Type B pancreatic cell (in vitro differentiated cells): ENCODE measurements around the gene PARVG. TPM values are rescaled to one million over a fixed set of nuclear protein-coding genes. Genes with fewer than 3 reads are reported as not detected.

Source experiments
- DNase-seq: peaks from one replicate; pipeline ENCODE4 v3.0.0; 2021; ENCODE audit warnings: mixed read lengths; ENCODE audit not compliant: unreplicated experiment; ENCODE audit errors: extremely low spot score
- H3K27ac Mint-ChIP-seq: 2 replicates; pipeline ENCODE4 v1.8.0; 2021; ENCODE audit warnings: mild to moderate bottlenecking, mixed read lengths
- H3K27me3 Mint-ChIP-seq: 2 replicates; pipeline ENCODE4 v1.8.0; 2021; ENCODE audit warnings: mixed read lengths
- H3K36me3 Mint-ChIP-seq: 2 replicates; pipeline ENCODE4 v1.8.0; 2021; ENCODE audit warnings: mixed read lengths
- H3K4me1 Mint-ChIP-seq: one replicate; pipeline ENCODE4 v1.8.0; 2021; ENCODE audit warnings: mixed read lengths; ENCODE audit not compliant: unreplicated experiment
- H3K4me3 Mint-ChIP-seq: 2 replicates; pipeline ENCODE4 v1.8.0; 2021; ENCODE audit warnings: mild to moderate bottlenecking, mixed read lengths
- H3K9me3 Mint-ChIP-seq: 2 replicates; pipeline ENCODE4 v1.8.0; 2021; ENCODE audit warnings: mixed read lengths
- total RNA-seq: library from RNA; stranded (reverse); gene quantifications from 2 replicates; pipeline ENCODE4 v1.2.1, GENCODE V29; 2021; ENCODE audit warnings: low replicate concordance
- TF ChIP-seq, protein P1 (sequence below): fragments of 200-600 bp; sonication (generic); conservative IDR thresholded peaks from 2 replicates; pipeline ENCODE4 v1.5.0; 2021; ENCODE audit warnings: antibody characterized with exemption, mild to moderate bottlenecking

The PARVG gene
- total RNA-seq, 1 donor from 2014 or later, result 0.19 TPM

DNA sequence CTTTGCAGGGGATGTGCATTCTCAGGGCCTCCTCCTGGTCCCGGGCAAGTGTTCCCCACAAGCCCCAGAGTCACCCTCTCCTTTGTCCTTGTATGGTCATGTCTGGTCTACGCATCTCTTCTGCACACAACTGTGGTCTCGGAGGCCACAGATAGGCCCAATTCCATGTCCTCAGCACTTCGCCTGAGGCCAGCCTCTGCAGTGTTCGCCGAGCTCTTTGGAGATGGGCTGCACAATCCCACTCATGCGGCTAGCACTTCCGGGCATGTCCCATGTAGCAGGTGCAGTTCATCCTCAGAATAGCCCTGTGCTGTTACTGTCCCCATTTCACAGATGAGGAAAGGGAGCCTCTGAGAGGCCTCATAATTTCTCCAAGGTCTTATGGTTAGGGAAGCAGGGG, 7.6 kb downstream of the PARVG start:
- no peak for DNase-seq
- H3K4me3 Mint-ChIP-seq, result no peak overlapping the region
- H3K36me3 Mint-ChIP-seq, result no peaks in the 10 kb centered on the region
- TF ChIP-seq, protein P1, sequence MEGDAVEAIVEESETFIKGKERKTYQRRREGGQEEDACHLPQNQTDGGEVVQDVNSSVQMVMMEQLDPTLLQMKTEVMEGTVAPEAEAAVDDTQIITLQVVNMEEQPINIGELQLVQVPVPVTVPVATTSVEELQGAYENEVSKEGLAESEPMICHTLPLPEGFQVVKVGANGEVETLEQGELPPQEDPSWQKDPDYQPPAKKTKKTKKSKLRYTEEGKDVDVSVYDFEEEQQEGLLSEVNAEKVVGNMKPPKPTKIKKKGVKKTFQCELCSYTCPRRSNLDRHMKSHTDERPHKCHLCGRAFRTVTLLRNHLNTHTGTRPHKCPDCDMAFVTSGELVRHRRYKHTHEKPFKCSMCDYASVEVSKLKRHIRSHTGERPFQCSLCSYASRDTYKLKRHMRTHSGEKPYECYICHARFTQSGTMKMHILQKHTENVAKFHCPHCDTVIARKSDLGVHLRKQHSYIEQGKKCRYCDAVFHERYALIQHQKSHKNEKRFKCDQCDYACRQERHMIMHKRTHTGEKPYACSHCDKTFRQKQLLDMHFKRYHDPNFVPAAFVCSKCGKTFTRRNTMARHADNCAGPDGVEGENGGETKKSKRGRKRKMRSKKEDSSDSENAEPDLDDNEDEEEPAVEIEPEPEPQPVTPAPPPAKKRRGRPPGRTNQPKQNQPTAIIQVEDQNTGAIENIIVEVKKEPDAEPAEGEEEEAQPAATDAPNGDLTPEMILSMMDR, result no peak
- no peaks in the 10 kb centered on the region for H3K4me1 Mint-ChIP-seq
- no peak overlapping the region for H3K27ac Mint-ChIP-seq
- H3K9me3 Mint-ChIP-seq, result no peaks in the 10 kb centered on the region
- H3K27me3 Mint-ChIP-seq, result no peaks in the 10 kb centered on the region

DNA sequence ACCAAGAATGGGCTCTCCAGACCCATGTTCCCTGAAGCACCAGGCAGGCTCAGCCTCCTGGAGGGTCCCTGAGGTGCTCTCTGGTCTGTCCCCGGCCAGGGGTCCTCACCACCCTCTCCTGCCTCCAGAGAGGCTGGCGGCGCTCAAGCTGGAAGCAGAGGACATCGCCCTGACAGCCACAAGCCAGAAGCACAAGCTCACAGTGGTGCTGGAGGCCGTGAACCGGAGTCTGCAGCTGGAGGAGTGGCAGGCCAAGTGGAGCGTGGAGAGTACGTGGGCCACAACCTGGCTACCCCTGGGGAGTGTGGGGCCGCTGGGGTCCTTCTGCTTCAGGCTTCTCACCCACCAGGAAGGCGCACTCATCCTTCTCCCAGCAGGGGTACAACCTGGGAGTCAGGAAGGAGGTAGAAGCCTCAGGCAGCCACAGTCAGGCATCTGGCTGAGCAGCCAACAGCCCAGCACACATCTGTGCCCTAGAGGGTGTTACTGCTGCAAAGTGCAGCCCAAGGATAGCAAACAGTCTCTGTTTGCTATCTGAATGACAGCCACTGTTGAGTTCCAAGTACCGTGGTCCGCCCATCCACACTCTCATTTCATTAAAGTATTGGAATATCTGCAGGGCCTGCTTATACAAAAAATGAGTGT, 8.4 kb downstream of the PARVG start:
- no peaks in the 10 kb centered on the region for H3K4me1 Mint-ChIP-seq
- H3K27me3 Mint-ChIP-seq, result peaks cover 5% of the 10 kb centered on the region

DNA sequence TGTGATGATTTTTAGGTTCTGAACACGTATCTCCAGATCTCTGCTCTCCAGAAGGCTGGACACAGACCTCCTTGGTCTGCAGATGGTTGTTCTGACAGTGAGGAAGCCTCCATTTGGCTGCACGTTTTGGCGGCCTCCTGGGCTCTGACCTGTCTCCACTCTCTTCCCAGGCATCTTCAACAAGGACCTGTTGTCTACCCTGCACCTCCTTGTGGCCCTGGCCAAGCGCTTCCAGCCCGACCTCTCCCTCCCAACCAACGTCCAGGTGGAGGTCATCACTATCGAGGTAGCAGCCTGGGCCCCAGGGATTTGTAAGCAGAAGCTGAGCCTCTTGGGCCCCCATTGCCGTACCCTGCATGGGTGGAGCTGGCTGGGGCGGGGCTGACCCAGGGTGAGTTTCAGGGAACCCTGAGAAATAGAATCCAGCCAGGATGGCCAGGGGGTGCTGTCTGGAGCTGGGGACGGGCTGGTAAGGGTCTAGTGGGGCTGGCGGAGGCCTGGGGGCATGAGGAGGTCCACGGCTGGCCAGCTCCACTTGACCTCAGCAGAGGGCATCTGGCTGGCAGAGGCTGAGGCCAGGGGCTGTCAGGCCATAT, 9.8 kb downstream of the PARVG start:
- no peaks in the 10 kb centered on the region for H3K4me1 Mint-ChIP-seq
- H3K27ac Mint-ChIP-seq, result no peak overlapping the region
- H3K27me3 Mint-ChIP-seq, result peaks cover 17% of the 10 kb centered on the region
- H3K4me3 Mint-ChIP-seq, result no peak overlapping the region
- H3K36me3 Mint-ChIP-seq, result no peaks in the 10 kb centered on the region
- DNase-seq, result no peak
- no peaks in the 10 kb centered on the region for H3K9me3 Mint-ChIP-seq
- TF ChIP-seq, protein P1, result no peak

More for the DNA sequence above, 8.4 kb downstream of the PARVG start:
- no peak overlapping the region for H3K4me3 Mint-ChIP-seq
- TF ChIP-seq, protein P1, result no peak
- no peak overlapping the region for H3K27ac Mint-ChIP-seq
- no peak for DNase-seq
- no peaks in the 10 kb centered on the region for H3K36me3 Mint-ChIP-seq
- H3K9me3 Mint-ChIP-seq, result no peaks in the 10 kb centered on the region

DNA sequence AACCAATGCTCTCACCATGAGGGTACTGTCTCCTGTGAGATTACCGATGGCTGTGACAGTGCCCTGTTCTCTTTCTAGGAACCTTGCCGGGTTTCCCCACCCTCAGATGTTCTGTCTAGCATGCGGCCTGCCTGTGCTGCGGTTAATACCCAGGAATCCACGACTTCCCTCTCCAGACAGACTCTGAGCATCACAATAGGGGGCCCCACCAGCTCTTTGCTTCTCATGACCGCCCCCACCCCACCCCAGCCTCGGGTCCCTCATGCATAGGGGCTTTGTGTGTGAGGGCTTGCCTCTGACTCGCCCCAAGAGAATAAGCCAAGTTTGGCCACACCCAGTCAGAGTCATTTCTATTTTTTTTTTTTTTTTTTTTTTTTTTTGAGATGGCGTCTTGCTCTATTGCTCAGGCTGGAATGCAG, 10.3 kb downstream of the PARVG start:
- H3K27ac Mint-ChIP-seq, result no peak overlapping the region
- H3K4me1 Mint-ChIP-seq, result no peaks in the 10 kb centered on the region
- peaks cover 20% of the 10 kb centered on the region for H3K27me3 Mint-ChIP-seq
- H3K36me3 Mint-ChIP-seq, result no peaks in the 10 kb centered on the region
- no peaks in the 10 kb centered on the region for H3K9me3 Mint-ChIP-seq
- no peak for DNase-seq
- TF ChIP-seq, protein P1, result no peak
- no peak overlapping the region for H3K4me3 Mint-ChIP-seq

DNA sequence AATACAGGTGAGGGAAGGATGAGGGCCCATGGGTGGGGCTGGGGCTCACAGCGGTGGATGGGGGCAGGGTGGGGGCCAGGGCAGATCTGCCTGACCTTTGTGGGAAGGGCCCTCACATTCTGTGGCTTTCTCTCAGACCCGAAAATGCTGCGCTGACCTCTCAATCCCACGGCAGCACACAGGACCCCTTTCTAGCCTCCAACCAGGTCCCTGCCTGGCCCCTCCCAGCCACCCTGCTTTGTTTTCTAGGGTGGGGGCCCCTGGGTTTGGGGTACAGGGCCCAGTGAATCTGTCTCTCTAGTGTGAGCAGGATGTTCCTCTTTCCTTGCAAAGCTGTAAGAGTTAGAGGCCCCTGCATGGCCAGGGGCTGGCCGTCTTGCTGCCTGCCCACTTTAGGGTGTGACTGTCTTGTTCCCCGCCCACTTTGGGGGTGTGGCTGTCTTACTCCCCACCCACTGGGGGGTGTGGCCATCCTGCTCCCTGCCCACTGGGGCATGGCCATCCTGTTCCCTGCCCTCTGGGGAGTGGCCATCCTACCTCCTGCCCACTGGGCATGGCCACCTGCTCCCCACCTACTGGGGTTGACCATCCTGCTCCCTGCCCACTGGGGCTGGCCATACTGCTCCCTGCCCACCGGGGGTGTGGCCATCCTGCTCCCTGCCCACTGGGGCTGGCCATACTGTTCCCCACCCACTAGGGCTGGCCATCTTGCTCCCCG, 11.5 kb downstream of the PARVG start:
- no peak for DNase-seq
- Mint-ChIP-seq H3K27ac (no peak overlapping the region), H3K36me3 (no peaks in the 10 kb centered on the region), H3K9me3 (no peaks in the 10 kb centered on the region), H3K4me3 (no peak overlapping the region), H3K4me1 (no peaks in the 10 kb centered on the region), H3K27me3 (peaks cover 20% of the 10 kb centered on the region)
- TF ChIP-seq, protein P1, result no peak
